HG02623 (cell line): ENCODE data around the gene IDI2.

Experiments
- ATAC-seq: cut with Tn5 transposase; IDR thresholded peaks from one replicate; pipeline ENCODE4 v1.9.1; 2021; ENCODE audit warnings: moderate library complexity; ENCODE audit not compliant: unreplicated experiment

The IDI2 gene

DNA sequence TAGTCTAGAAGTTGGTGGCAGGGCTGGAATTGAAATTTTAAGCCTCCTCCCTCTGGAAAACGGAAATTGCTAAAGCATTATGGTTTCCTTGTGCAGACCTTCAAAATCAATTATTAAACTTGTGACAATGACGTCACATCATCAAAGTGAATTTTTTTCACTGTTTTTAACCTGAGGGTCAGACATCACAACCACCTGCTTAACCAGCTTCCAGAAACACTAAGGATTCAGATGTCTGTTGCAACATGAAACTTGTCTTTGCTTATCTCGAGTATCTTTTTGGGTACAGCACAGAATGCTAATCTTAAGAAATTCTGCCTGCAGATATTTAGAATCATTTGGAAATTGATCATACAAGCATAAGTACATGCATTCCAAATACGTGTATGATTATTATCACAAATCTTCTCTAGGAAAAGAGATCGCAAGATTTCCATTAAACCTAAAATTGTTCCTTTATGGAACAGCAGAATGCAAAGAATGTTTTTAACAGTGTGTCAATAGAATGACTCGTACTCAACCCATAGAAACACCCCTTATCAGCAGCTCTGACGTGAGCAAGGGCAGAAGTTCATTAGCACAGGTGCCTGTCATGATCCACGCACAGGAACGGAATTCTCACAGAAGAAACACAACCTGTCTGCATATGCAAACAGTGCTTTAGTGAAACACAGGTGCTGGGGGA, 41.5 kb downstream of the IDI2 start:
- ATAC-seq: no peak

DNA sequence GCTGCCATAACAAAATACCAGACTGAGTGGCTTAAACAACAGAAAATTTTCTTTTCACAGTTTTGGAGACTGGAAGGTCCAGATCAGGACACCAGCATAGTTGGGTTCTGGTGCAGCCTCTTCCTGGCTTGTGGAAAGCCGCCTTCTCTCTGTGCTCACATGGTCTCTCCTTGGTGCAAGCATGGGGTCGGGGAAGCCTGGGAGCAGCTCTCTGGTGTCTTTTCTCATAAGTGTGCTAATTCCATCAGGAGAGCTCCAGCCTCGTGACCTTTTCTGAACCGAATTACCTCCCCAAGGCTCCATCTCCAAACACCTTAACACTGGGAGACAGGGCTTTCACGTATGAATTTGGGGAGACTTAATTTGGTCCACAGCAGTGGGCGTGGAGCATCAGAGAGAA, 42.3 kb downstream of the IDI2 start:
- no peak for ATAC-seq

DNA sequence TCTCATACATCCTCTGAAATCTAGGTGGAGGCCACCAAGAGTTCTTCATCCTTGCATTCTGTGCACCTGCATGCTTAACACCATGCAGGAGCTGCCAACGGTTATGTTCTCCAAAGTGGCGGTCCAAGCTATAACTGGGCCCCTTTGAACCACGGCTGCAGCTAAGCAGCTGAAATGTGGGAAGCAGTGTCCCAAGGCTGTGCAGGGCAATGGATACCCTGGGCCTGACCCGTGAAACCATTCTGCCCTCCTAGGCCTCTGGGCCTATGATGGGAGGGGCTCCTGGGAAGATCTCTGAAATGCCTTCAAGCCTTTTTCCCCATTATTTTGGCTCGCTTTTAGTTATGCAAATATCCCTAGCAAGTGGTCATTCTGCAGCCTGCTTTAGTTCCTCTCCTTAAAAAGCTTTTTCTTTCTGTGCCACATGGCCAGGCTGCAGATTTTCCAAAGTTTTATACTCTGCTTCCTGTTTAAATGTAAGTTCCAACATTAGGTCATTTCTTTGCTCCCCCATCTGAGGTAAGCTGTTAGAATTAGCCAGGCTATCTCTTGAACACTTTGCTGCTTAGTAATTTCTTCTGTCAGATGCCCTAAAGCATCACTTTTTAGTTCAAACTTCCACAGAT, 45.1 kb downstream of the IDI2 start:
- ATAC-seq: no peak

- ATAC-seq: no peak
Observed at GRCh38 chr10:978826-979421, 46.7 kb downstream of the IDI2 start.

GRCh38 chr10:976316-976715, 49.3 kb downstream of the IDI2 start:
- no peak for ATAC-seq

GRCh38 chr10:974785-975074, 50.9 kb downstream of the IDI2 start:
- no peak for ATAC-seq

DNA sequence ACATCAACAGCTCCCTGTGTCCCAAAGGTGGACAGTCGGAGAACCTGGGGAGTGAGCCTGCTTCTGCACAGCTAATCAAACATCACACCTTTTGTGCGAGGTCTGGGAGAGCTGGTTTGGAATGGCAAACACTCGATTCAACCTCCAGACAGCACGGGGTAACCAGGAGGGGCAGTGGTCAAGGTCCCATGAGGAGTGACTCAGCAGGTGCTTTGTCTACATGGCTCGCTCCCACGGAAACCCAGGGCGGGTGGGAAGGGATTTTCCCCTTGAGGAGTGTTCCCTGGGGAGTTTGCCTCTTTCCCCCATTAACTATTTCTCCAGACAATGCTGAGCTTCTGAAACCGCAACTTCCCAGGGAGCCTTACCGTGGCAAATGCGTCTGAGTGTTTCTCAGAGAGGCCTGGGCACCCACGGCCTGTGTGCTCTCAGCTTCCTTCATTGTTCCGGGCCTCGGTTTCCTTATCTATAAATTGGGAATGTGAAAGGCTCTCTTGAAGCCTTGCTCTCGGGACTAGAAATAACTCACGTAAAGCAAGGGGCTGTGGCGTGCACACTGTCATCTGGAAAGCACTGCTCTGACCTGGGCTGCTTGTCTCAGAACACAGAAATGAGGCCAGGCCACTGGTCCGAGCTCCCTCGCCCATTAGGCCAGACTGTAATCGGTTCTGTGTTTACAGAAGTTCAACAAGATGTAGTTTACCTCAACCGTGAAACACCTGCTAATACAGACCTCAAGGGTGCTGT, 51.4 kb downstream of the IDI2 start:
- no peak for ATAC-seq

DNA sequence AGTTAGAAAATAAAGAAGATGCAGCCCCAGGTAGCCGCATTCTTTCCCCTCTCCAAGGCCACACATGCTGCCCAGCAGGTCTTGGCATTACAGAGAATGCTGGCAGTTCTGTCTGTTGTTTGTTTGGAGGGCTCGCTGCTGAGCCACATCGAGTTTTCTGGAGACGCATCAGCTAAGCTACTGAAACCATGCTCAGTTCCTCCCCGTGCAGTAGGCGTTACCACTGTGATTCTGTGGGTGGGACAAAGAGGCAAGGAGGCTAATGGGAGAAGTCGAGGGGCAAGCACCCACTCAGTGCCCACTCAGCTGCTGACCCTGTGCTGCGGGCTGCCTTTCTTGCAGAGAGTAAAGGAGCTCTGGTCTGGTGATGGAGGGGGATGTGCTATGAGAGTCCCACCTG, 52.9 kb downstream of the IDI2 start:
- no peak for ATAC-seq

DNA sequence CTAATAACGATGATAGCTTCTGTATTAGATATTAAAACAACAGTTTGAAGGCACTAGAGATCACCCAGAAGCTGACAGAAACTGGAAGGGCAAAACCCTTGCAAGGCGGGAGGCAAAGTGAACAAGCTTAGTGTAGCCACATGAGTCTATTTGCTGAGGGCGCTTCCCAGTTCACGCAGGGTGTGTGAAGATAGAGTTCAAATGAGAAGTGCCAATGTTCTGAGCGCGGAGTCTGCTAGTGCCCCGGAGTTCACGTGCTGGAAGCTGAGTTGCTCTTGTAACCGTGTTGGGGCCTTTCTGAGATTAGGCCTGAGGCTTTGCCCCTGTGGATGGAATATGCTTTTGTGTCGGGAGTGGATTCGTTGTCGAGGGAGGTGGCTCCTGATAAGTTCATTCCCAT, 54.0 kb downstream of the IDI2 start:
- ATAC-seq: no peak

DNA sequence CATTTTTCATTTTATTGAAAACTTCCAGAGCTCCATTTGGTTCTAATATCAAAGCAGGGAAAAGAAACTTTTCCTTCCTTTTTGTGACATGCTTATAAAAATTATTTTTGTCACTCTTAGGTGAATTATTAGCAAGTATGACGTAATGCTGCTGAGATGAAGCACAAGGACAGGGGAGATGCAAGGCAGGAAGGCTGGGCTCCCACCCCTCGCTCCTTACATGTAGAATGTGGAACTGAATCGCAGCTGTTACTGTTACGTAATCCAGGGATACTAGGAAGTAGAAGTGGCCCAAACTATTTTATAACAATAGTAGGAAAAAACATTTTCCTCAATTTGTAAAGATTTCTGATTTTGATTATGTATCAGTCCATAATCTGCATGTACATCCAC, 54.5 kb downstream of the IDI2 start:
- ATAC-seq: no peak

DNA sequence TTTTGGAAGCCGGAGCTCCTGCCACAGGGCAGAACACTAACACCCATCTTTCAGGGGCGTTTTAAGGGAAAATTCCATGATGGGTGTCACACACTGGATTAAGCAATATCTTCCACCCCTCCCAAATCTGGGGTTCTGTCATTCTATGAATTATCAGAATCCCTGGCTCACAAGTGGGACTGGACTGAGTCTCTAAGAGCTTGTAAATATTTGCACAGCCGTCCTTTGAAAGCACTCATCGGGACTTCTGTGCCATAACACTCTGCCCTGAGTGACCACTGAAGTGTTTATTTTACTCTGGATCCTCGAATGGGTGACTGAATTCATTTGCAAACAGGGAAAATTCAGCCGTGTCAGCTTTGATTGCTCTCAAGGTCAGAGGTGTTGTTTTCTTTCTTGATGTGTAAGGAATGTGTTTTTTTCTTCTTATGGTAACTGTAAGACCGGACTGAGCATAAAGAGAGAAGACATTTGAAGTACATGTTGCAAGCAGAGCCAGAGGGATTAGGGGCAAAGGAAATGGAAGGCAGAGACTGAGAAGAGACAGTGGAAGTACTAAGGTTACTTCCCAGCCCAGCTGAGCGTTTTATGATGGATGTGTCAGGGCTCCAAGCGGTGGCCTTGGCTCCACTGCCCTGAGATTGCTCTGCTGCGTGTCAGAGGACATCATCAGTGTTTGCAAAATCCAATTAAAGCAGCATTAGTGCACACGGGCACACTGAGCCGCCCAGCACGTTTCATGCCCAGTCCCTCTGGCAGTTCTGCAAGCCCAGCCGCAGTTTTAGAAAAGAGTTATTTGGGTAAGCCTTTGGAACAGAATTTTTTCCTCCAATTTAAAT, 55.1 kb downstream of the IDI2 start:
- no peak for ATAC-seq

- no peak for ATAC-seq
Observed at GRCh38 chr10:969473-970150, 56.0 kb downstream of the IDI2 start.
